ENCODE measurements around the gene FBRS. TPM values are rescaled to one million over a fixed set of nuclear protein-coding genes. Genes with fewer than 3 reads are reported as not detected.

FBRS gene
- total RNA-seq, 1 experiment from 2014 or later = 16.8 TPM

DNA sequence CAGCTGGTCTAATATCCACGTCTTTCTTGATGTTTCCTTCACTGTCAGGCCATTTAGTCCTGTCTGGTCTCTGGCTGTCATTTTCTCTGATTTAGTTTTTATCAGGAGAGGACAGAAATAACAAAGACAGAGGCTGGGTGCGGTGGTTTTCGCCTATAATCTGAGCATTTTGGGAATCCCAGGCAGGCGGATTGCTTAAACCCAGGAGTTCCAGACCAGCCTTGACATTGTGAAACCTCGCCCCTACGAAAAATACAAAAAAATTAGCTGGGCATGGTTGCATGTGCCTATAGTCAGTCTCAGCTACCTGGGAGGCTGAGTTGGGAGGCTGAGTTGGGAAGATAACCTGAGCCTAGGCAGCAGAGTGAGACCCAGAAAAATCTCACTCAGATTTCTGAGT, 47.8 kb downstream of the FBRS start:
- DNase-seq = no peak
- Histone ChIP-seq H2BK15ac (ENCODE audit: low read depth, low read length) (no peak overlapping the region), H3K9ac (ENCODE audit: extremely low read depth, insufficient read length, low read length) (no peak overlapping the region), H3K27ac (ENCODE audit: insufficient read length, low read depth, low read length) (no peak overlapping the region), H3K9me3 (ENCODE audit: control insufficient read depth, low read depth, low read length) (no peaks in the 10 kb centered on the region), H3K23me2 (ENCODE audit: insufficient read length, low read depth, low read length, poor library complexity, severe bottlenecking) (no peaks in the 10 kb centered on the region), H3K14ac (ENCODE audit: insufficient read depth, low read length) (no peak overlapping the region), H4K20me1 (ENCODE audit: control insufficient read depth, insufficient read depth, insufficient read length) (no peaks in the 10 kb centered on the region), H3K79me2 (ENCODE audit: insufficient read depth, low read length) (peaks cover under 1% of the 10 kb centered on the region; the same call in 1 of the 2 replicates), H3K79me1 (ENCODE audit: insufficient read depth, low read depth, low read length, poor library complexity, severe bottlenecking) (peaks cover 3% of the 10 kb centered on the region), H2AFZ (ENCODE audit: low read length) (no peak overlapping the region), H3K27me3 (ENCODE audit: insufficient read depth, low read length) (no peaks in the 10 kb centered on the region), H3K23ac (ENCODE audit: insufficient read length, low read depth, low read length) (no peak overlapping the region), H3K4ac (ENCODE audit: low read depth, low read length) (no peak overlapping the region), H3K4me2 (ENCODE audit: insufficient read depth, insufficient read length, low read length) (no peak overlapping the region), H3K4me1 (ENCODE audit: insufficient read depth, low read length) (no peaks in the 10 kb centered on the region), H4K5ac (ENCODE audit: insufficient read length, low read depth, low read length) (no peak overlapping the region), H3K56ac (ENCODE audit: insufficient read length, low read depth, low read length) (no peak overlapping the region), H3K18ac (ENCODE audit: insufficient read length, low read depth, low read length) (no peak overlapping the region), H4K8ac (replicated peaks; ENCODE audit: insufficient read length, low read depth, low read length) (no peak overlapping the region), H3T11ph (ENCODE audit: low read length) (no peak overlapping the region), H2BK20ac (ENCODE audit: low read depth, low read length, poor library complexity, severe bottlenecking) (no peak overlapping the region), H2BK5ac (ENCODE audit: insufficient read length, low read length) (no peak overlapping the region), H2BK120ac (ENCODE audit: low read depth, low read length, poor library complexity, severe bottlenecking) (no peak overlapping the region), H2AK5ac (ENCODE audit: insufficient read length, low read length) (no peak overlapping the region), H4K91ac (ENCODE audit: insufficient read length, low read depth, low read length) (no peak overlapping the region), H2BK12ac (ENCODE audit: insufficient read length, low read depth, low read length) (no peak overlapping the region)
- WGBS (ENCODE audit: extremely low coverage, insufficient read length, low lambda C conversion rate) = no CpG with 5 or more reads among the region's 6 CpGs
- Mint-ChIP-seq H3K36me3 (ENCODE audit: insufficient read depth in 1 of 3, low read depth in 3 of 3) (peaks cover 47 to 85% (median 76%) of the 10 kb centered on the region in 3 experiments; a peak in 6 of 7 replicates), H3K4me3 (no peak overlapping the region), H3K27ac (no peak overlapping the region), H3K27me3 (ENCODE audit: low read depth) (no peaks in the 10 kb centered on the region), H3K9me3 (no peaks in the 10 kb centered on the region), H3K4me1 (no peaks in the 10 kb centered on the region)
- TF ChIP-seq, protein P1, sequence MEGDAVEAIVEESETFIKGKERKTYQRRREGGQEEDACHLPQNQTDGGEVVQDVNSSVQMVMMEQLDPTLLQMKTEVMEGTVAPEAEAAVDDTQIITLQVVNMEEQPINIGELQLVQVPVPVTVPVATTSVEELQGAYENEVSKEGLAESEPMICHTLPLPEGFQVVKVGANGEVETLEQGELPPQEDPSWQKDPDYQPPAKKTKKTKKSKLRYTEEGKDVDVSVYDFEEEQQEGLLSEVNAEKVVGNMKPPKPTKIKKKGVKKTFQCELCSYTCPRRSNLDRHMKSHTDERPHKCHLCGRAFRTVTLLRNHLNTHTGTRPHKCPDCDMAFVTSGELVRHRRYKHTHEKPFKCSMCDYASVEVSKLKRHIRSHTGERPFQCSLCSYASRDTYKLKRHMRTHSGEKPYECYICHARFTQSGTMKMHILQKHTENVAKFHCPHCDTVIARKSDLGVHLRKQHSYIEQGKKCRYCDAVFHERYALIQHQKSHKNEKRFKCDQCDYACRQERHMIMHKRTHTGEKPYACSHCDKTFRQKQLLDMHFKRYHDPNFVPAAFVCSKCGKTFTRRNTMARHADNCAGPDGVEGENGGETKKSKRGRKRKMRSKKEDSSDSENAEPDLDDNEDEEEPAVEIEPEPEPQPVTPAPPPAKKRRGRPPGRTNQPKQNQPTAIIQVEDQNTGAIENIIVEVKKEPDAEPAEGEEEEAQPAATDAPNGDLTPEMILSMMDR (conservative IDR thresholded peaks at IDR 0.05) = no peak

Measured in H9 (cell line).